ENCODE measurements around the gene STX7. TPM values are rescaled to one million over a fixed set of nuclear protein-coding genes. Genes with fewer than 3 reads are reported as not detected.

STX7 gene
- total RNA-seq, 2 experiments from 2014 or later: 66.5 to 178 TPM

DNA sequence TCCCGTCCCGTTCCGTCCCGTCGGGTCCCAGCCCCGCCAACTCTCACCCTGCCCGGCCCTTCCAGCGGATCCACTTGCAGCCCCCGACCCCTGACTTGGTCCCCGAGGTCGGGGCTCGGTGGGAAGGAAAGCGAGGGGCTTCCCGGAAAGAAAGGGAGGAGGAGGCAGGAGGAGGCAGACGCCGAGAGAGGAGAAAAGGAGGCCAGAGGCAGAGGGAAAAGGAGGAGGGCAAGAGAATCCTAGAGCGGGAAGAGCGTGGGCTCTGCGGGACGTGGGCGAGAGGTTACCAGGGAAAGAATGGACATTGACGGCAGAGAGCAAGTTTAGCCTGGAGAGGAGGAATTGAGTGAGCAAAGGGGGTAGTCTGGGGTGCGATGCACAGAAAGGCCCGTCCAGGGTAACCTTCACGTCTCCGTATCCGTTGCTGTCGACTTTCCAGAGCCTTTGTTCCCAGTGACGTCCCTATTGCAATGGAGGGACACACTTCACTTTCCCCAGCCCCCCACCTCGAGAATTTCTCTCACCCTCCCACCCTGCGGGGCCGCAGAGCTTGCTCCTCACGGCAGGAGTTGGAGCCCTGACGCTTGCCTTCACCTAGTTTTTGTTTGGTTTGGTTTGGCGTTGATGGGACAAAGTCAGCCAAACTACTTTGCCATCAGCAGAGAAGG, 111.2 kb downstream of the STX7 start:
- intact Hi-C loops (cut with micrococcal nuclease; ENCODE audit: unreplicated experiment): no loop called here
- no peaks in the 10 kb centered on the region for H3K79me2 ChIP-seq (ENCODE audit: insufficient read depth, low read depth, low read length)
- CTCF ChIA-PET (ENCODE audit: unreplicated experiment): no interaction called here
- POLR2A ChIA-PET: no interaction called here
- no TSS peak for BruUV-seq (replicated peaks)
- H3K4me1 ChIP-seq (ENCODE audit: insufficient read depth, low read length, poor library complexity, severe bottlenecking): no peaks in the 10 kb centered on the region
- H4K20me1 ChIP-seq (ENCODE audit: insufficient read depth, low read length): no peaks in the 10 kb centered on the region
- no peak for DNase-seq (ENCODE audit: low spot score)
- peak overlapping the region; percentile 49; the same call in 1 of the 2 replicates for H3K4me2 ChIP-seq (ENCODE audit: low read length)
- no peak overlapping the region for H2AFZ ChIP-seq (ENCODE audit: low read length)
- peak overlapping the region; percentile 60 for H3K4me3 ChIP-seq (ENCODE audit: low read depth, low read length, poor library complexity, severe bottlenecking)
- no peaks in the 10 kb centered on the region; the same call in 1 of the 2 replicates for H3K36me3 ChIP-seq (ENCODE audit: insufficient read depth, low read length)
- no peaks in the 10 kb centered on the region for H3K9me3 ChIP-seq (ENCODE audit: low read length)
- no peak overlapping the region for H3K27ac ChIP-seq (ENCODE audit: low read depth, low read length, poor library complexity, severe bottlenecking)
- H3K9me2 ChIP-seq (ENCODE audit: insufficient read depth, low read length): no peaks in the 10 kb centered on the region
- TF ChIP-seq EZH2phosphoT487 (IDR thresholded peaks at IDR 0.05; ENCODE audit: borderline replicate concordance, low read depth, low read length) (no peak), CTCF (conservative IDR thresholded peaks at IDR 0.05; ENCODE audit: low read length) (no peak)

DNA sequence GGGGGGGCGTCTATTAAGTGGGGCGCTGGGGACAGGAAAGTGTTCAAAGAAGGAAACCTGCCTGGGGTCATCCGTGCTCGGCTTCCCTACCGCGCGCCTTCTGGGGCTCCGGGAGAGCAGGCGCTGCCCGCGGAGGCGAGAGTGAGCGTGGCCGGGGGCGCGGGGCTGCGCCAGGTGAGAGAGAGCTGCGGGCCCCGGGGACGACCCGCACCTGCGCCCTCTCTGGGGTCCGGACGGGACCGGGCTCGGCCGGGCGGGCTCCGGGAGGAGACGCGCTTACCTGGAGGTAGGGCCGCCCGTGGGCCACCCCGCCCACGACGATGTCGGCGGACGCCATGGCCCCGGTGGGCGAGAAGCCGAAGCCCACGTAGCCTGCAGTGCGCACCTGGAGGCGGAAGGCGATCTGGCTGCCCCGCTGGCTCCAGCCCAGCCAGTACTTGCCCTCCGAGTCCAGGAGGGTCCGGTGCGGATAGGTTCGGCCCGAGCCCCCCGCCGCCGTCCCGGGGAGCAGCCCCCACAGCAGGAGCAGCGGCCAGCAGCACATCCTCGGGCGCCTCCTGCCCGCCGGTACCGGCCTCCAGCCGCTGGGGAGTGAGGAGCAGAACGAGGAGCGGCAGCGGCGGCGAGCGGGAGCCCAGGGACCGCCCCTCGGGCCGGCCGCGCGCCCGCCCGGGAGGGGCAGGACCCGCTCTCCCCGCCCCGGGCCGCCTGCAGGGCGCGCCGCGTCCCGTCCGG, 111.9 kb downstream of the STX7 start, which contains the start of gene MOXD1:
TSS of gene MOXD1 (minus strand) at position 593 of the 735 bp plus-strand sequence. CDS start at position 544, 49 bp downstream.
- ChIA-PET CTCF (ENCODE audit: unreplicated experiment) (no interaction called here), POLR2A (no interaction called here)
- intact Hi-C loops (cut with micrococcal nuclease; ENCODE audit: unreplicated experiment): no loop called here
- no peaks in the 10 kb centered on the region for H3K79me2 ChIP-seq (ENCODE audit: insufficient read depth, low read depth, low read length)
- DNase-seq (ENCODE audit: low spot score): no peak
- H3K27ac ChIP-seq (ENCODE audit: low read depth, low read length, poor library complexity, severe bottlenecking): no peak within 1 kb of the TSS
- no peaks in the 10 kb centered on the region for H3K9me2 ChIP-seq (ENCODE audit: insufficient read depth, low read length)
- no peaks in the 10 kb centered on the region for H4K20me1 ChIP-seq (ENCODE audit: insufficient read depth, low read length)
- peak within 1 kb of the TSS; percentile 57; the same call in 1 of the 2 replicates for H3K4me2 ChIP-seq (ENCODE audit: low read length)
- no peaks in the 10 kb centered on the region for H3K9me3 ChIP-seq (ENCODE audit: low read length)
- no peak for TF ChIP-seq EZH2phosphoT487 (IDR thresholded peaks at IDR 0.05; ENCODE audit: borderline replicate concordance, low read depth, low read length)
- no peak for TF ChIP-seq CTCF (conservative IDR thresholded peaks at IDR 0.05; ENCODE audit: low read length)
- no peaks in the 10 kb centered on the region; the same call in 1 of the 2 replicates for H3K36me3 ChIP-seq (ENCODE audit: insufficient read depth, low read length)
- no peak within 1 kb of the TSS for H2AFZ ChIP-seq (ENCODE audit: low read length)
- no peaks in the 10 kb centered on the region for H3K4me1 ChIP-seq (ENCODE audit: insufficient read depth, low read length, poor library complexity, severe bottlenecking)
- no TSS peak for BruUV-seq (replicated peaks)
- H3K4me3 ChIP-seq (ENCODE audit: low read depth, low read length, poor library complexity, severe bottlenecking): peak within 1 kb of the TSS; percentile 60

DNA sequence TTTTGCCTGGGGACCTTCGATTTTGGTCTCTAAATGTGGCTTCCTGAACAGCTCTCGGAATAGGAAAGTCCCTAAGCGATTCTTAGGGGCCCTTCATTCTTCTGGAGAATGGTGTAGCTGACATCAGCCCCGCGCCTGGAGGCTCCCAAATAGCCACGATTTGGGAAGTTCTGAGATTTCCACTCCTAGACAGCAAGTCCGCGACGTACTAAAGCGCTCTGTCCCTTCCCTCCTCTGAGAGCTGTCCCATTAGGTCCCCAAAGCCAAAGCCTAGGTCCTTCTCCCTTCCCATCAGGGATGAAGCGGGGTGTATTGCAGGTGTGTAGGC, 112.4 kb downstream of the STX7 start:
- peak overlapping the region; percentile 57; the same call in 1 of the 2 replicates for H3K4me2 ChIP-seq (ENCODE audit: low read length)

More for the DNA sequence above, 112.4 kb downstream of the STX7 start:
- Histone ChIP-seq H3K27ac (ENCODE audit: low read depth, low read length, poor library complexity, severe bottlenecking) (no peak overlapping the region), H3K4me3 (ENCODE audit: low read depth, low read length, poor library complexity, severe bottlenecking) (peak overlapping the region; percentile 60), H4K20me1 (ENCODE audit: insufficient read depth, low read length) (no peaks in the 10 kb centered on the region), H3K9me2 (ENCODE audit: insufficient read depth, low read length) (no peaks in the 10 kb centered on the region), H3K9me3 (ENCODE audit: low read length) (peaks cover 2% of the 10 kb centered on the region; the same call in 1 of the 2 replicates), H2AFZ (ENCODE audit: low read length) (no peak overlapping the region), H3K36me3 (ENCODE audit: insufficient read depth, low read length) (no peaks in the 10 kb centered on the region; the same call in 1 of the 2 replicates), H3K4me1 (ENCODE audit: insufficient read depth, low read length, poor library complexity, severe bottlenecking) (no peaks in the 10 kb centered on the region), H3K79me2 (ENCODE audit: insufficient read depth, low read depth, low read length) (no peaks in the 10 kb centered on the region)
- intact Hi-C loops (cut with micrococcal nuclease; ENCODE audit: unreplicated experiment): no loop called here
- POLR2A ChIA-PET: no interaction called here
- DNase-seq (ENCODE audit: low spot score): no peak
- CTCF ChIA-PET (ENCODE audit: unreplicated experiment): no interaction called here
- TF ChIP-seq EZH2phosphoT487 (IDR thresholded peaks at IDR 0.05; ENCODE audit: borderline replicate concordance, low read depth, low read length) (no peak), CTCF (conservative IDR thresholded peaks at IDR 0.05; ENCODE audit: low read length) (no peak)
- BruUV-seq (replicated peaks): no TSS peak

Data from OCI-LY7 (cell line).